Measurements from ENCODE around the gene ETFDH.
"Not testable (repeated sequence)": the region's sequence is repeated elsewhere in the genome, so short reads cannot be mapped to it uniquely, and the experiment has no call there.

Gene ETFDH

DNA sequence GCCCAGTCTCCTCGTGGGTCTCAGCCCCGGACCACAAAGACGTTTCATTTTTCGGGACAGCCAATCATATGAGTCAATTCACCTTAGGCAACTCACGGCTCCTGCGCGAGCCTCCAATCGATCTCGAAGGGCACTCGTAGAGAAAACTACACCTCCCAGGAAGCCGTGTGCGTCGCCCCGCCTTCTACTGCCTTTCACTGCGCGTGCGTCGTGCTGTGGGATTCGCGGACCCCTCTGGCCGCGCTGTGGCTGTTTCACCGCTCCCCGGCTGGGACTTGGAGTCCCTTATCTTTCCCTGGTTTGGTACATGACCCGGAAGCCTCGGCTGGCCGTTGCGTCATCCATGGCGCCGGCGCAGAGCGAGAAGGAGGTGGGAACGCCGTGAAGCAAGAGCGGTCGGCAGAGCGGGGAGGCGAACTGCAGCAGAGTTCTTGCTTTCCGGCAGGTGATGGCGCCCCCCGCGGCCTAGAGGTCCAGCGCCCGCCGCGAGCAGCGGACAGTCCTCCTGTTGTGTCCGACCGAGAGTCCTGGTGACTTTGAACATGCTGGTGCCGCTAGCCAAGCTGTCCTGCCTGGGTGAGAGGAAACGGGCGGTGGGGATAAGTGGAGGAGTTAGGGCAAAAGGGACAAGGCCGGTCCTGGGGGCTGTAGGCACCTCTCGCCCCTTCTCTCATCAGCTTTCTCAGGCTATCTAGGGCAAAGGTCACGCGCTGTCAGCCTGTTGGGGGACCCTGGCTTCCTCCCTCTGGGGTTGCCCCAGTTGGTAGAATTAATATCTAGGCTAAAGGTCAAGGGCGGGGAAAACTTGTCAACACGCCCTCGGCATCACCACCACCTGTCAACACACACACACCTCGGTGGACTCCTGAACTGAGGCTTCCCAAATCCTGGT, at the start of gene ETFDH:
Gene ETFDH (plus strand): TSS at position 382 of the 892 bp plus-strand sequence. CDS start 161 bp downstream, at position 543.
- peak; percentile 94 for DNase-seq

DNA sequence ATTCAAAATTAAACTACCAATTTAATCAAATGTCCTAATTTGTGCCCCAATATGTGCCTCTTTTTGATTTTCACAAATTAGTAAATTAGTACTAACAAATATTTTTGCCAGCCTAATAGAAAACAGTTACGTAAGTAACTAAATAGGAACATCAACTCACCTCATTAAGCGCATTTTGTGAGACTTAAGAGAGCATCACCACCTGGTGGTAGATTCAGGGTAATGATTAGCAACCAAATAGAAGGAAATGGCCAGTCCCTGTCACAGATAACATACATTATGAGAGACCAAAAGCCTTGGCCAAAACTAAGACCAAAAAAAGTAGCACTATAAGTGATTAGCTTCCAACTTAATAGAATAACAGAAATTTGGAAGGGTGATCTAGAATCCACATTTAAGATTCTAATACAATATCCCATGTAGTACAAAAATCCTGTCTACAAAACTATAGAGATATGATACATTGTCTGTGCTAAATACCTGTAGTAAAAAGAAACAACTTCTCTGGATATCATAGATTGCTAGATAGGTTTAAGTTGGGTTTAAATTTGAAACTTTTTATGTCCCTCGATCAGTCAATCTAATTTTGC, 47.1 kb upstream of the ETFDH start:
- DNase-seq, result peak; percentile 0

DNA sequence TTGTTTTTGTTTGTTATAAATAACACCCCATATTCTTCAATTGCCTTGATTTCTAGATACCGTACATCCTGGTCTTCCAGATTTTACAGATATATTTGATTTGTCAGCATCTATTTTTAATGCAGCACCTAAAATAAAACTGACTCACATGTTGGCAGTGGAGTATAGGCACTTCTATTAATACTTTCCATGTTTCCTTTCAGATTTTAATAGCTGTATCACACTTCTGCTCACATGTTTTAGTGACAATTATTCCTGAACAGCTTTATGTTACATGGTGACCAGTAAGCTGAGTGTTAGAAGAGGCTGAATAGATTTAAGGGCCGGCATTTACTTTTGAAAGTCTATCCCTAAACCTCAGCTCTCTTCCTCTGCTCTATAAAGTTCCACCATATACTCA, 46.6 kb upstream of the ETFDH start:
- DNase-seq, result no peak

DNA sequence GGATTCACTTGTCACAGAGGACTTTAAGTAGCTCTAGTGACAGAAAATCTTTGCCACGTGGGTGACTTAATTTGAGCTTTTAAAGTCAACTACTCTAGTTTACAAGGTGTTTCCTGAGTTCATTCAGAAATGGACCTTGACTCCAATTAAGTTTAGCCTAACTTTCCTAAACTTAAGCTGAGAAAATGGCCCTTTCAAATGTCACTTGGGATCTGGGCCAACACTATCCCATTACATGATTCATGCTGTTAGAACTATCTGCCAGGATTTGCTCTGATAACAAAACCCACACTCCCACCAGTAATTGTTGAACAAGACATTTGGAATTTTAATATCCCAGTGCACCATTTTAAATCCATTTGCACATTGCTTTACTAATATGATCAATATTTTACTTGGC, 41.2 kb upstream of the ETFDH start:
- no peak for DNase-seq

DNA sequence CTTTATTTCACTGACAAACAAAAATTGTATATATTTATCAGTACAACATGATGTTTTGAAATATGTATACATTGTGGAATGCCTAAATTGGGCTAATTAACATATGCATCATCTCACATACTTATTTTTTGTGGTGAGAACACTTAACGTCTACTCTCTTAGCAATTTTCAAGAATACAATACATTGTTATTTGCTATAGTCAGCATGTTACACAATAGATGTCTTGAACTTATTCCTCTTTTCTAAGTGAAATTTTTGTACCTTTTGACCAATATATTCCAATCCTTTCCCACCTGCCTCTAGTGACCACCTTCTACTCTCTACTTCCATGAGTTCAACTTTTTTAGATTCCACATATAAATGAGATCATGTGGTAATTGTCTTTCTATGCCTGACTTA, 35.5 kb upstream of the ETFDH start:
- DNase-seq, result no peak

DNA sequence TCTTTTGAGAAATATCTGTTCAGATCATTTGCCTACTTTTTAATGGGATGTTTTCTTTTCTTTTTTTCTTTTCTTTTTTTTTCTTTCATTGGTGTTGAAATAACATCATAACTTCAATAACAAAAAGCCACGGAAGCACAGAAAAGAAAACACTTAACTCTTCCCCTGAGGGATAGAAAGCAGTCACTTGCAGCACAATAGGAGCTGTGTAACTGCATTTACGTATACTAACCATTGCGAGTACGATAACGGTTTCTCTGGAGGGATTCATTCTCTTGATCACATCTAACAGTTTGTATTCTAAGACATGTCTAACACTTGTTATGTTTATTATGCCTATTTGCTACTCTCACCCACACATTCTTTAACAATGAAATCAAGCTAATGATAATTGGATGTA, 27.7 kb upstream of the ETFDH start:
- DNase-seq, result no peak

DNA sequence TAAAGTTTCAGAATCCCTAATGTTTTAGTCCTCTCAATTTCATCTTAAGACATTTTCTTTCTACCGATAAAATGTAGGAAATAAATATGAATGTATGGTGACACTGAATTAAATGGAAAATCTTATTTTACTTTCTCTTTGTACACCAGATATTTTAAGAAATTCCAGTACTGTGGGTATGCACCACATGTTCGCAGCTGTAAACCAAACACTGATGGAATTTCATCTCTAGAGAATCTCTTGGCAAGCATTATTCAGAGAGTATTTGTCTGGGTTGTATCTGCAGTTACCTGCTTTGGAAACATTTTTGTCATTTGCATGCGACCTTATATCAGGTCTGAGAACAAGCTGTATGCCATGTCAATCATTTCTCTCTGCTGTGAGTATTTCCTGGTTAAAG, 27.3 kb upstream of the ETFDH start:
- no peak for DNase-seq

DNA sequence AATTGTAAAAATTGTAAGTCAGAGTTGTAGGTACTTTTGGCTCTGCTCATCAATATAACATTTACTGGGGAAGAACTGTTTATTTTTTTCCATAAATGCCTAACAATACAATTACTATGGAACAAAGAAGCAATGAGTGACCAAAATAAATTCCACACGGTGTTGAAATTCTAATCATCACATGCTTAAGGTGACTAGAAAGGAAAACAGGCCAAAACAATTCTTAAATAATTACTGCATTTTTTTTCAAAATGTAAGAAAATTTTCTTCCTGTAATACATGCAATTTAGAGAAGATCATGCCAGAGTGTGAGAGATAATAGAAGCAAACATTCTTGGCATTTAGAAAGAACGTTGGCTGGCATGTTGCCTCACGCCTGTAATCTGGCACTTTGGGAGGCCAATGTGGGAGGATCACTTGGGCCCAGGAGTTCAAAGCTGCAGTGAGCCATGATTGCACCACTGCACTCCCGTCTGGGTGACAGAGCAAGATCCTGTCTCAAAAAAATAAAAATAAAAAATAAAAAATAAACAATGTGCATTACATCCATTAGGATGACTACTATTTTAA, 22.9 kb upstream of the ETFDH start:
- no peak for DNase-seq

DNA sequence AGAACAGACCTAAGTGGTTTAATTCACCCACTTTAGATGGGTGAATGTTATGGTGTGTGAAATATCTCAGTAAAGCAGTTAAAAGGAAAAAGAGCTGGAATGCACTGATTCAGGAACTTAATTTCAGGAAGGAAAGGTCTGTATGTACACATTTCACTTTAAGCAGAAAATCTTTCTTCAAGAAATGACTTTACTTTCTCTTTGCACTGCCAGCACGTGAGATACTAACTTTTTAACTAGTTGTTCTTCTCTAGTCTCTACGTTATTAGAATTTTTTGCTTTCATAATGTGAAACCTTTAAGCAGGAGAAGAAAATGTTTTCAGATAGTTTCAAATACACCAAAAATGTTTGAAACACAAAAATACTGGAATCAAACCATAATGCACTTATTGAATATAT, 19.2 kb upstream of the ETFDH start:
- DNase-seq, result no peak

DNA sequence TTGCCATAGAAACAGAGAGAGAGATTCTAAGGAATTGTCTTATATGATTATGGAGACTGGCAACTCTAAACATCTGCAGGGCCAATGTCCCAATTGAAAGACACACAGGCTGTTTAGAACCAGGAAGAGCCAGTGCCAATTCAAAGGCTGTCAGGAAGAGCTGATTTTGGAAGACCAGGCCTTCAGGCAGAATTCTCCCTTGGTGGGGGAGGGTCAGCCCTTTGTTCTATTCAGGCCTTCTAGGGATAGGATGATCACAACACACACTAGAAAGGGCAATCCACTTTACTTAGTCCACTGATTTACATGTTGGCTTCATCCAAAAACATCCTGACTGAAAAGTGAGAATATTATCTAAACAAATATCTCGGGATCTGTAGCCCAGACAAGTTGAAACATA, 15.7 kb upstream of the ETFDH start:
- no peak for DNase-seq

DNA sequence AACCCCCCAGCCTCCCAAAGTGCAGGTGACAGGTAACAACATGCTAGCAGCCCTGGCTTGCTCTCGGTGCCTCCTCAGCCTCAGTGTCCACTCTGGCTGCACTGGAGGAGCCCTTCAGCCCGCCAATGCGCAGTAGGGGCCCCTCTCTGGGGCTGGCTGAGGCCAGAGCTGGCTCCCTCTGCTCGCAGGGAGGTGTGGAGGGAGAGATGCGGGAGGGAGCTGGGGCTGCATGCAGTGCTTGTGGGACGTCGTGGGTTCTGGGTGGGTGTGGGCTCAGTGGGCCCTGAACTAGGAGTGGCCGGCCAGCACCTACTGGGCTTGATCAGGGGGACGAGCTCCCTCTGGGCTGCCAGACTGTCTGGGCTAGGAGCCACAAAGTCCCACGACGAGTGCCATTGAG, 14.8 kb upstream of the ETFDH start:
- DNase-seq, result no peak

DNA sequence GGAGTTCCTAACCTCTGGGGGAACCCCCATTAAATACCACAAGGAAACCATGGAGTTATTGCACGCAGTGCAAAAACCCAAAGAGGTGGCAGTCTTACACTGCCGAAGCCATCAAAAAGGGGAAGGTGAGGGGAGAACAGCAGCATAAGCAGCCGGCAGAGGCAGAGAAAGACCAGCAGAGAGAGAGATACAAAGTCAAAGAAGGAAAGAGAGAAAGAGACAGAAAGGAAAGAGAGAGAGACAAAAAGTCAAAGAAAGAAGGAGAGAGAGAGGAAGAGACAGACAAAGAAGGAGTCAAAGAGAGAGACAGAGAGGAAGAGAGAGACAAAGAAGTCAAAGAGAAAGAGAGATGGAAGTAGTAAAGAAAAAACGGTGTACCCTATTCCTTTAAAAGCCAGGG, 8.8 kb upstream of the ETFDH start:
- not testable (repeated sequence) for DNase-seq

DNA sequence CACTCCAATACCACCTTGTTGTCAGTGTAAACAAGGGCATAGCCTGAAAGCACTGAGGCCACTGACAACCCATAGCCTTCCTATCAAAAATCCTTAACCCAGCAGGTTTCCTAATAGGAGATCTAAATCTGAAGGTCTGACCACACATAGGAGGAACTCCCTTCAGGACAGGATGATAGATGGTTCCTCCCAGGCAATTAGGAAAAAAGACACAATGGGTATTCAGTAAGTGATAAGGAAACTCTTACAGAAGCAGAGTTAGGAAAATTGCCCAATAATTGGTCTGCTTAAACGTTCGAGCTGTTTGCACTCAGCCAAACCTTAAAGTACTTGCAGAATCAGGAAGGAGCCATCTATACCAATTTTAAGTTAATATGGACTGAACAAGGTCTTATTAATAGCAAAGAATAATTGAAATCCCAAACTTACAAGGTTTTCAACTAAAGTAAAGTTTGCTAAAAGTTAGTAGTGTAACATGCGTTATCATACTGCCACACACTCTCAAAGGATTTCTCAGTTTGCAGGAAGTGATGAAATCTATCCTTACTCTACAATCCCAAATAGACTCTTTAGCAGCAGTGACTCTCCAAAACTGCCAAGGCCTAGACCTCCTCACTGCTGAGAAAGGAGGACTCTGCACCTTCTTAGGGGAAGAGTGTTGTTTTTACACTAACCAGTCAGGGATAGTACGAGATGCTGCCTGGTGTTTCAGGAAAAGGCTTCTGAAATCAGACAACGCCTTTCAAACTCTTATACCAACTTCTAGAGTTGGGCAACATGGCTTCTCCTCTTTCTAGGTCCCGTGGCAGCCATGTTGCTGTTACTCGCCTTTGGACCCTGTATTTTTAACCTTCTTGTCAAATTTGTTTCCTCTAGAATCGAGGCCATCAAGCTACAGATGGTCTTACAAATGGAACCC, 8.1 kb upstream of the ETFDH start:
- not testable (repeated sequence) for DNase-seq

DNA sequence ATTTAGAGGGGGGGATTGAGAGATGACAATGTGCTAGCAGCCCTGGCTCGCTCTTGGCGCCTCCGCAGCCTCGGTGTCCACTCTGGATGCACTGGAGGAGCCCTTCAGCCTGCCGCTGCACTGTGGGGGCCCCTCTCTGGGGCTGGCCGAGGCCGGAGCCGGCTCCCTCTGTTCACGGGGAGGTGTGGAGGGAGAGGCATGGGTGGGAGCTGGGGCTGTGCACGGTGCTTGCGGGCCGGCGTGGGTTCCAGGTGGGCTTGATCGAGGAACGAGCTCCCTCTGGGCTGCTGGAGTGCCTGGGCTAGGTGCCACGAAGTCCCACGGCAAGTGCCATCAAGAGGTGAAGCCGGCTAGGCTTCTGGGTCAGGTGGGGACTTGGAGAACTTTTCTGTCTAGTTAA, 7.3 kb upstream of the ETFDH start:
- no peak for DNase-seq

DNA sequence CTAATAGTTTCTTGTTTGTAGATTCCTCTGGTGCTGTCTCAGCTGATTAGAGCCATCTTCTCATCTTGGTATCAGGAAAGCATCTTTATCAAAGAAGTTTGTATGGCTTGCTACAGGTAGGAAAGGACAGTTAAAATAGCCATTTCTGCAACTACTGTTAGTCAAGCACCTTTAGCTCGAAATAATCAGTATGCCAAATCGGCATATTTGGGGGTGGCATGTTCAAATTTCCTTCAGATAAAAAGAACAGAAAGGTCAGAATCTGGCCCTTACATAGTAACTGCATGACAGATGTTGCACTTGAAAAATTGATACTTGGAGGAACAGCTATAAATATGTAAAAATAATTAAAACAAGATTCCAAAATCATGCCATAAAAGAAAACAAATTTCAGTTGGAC, 5.2 kb upstream of the ETFDH start:
- DNase-seq, result no peak

DNA sequence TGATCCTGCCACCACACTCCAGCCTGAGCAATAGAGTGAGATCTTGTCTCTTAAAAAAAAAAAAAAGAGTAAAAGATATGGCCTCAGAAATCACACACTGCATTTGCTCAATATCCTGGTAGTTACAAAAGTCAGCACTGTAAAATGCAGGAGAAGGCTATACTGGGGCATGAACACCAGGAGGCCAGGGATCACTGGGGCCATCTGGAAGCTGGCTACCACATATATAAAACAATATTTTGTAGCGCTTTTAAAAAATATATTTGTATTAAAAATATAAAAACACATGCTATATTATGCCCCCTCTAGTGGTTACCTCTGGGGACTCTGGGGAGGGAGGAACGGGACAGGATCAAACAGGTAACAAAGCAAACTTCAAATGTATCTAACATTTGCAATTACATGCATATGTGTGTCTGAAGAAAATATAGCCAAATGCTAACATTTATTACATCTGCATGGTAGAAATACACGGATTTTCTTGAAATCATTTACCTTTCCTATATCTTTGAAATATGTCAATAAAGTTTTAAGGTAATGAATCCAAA, 4.4 kb upstream of the ETFDH start:
- no peak for DNase-seq

DNA sequence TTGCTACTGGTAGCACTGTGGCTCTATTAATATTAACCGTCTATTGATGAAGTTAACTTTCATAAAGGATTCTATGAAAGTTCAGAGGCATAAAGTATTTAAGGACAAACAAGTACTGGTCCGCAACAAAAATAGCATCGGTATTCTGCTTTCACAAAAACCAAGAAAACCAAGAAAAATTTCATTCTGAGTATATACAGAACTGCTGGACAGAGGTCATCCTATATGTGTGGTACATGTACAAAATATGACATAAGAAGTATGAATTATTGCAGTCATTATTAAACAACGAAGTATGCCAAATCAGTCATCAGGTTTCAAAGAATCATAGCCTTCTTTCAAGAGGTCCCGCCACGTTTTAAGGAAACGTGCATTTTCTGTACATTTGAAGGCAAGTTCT, 2.8 kb upstream of the ETFDH start:
- DNase-seq, result no peak

DNA sequence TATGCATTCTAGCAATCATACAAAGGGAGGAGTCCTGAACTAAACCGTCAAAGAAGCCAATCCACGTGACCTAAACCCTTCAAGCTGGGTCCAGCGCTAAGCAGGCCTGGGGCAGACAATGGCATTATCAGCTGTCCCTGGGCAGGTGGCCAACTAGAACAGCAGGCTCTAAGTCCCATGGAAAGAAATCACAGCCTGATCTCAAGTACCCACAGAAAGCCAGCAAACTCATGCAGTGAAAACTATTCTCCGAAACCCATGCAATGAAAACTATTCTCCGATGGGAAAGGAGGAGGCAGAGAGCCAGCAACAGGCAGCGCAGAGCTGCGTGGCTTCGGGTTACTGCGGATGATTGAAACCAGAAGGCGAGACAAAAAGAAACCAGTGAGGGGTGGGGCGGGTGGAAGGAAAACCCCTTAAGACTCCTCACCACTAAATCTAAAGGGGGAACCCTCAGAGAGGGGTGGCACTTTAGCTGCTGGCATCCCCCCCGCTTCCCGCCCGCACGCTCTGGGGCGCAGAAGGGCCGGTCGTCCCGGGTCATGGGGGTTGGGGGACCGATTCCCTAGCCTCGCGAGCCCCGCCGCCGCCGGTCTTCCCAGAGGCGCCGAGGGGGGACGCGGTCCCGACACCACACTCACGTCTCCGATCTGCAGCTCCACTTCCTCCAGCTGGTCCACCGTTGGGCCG, 976 bp upstream of the ETFDH start:
- no peak for DNase-seq

DNA sequence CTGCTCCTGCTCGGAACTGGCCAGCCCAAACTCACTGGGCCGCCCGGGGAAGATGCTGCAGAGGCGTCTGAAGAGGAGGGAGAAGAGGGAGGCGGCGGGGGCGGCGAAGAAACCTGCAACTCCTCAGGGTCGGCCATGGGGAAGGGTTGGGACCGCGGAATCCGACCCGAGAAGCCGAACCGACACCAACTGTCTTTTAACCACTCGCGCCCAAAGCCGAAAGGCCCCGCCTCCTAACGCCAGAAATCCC, 506 bp upstream of the ETFDH start, which contains the start of gene C4orf46:
Gene C4orf46 (minus strand): TSS at position 223 of the 250 bp plus-strand sequence. CDS start 86 bp downstream, at position 137.
- DNase-seq, result no peak

DNA sequence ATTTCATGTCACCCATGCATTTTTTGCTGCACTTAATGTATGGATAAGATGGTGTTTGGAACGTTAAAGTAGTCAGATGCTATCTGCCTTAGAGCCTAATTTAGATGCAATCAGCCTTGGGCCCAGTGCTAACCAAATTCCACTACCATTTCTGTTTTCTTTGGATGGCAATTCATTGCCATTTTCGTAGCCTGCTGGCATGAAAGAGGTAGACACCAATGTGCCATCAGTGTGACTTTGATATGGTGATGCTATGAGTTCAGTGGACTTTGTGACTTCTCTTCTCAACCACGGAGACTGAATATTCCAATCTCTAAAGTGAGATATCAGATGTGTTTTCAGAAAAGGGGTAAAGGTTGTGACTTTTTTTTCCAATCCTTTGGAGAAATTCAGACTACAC, 1.5 kb downstream of the ETFDH start:
- no peak for DNase-seq

DNA sequence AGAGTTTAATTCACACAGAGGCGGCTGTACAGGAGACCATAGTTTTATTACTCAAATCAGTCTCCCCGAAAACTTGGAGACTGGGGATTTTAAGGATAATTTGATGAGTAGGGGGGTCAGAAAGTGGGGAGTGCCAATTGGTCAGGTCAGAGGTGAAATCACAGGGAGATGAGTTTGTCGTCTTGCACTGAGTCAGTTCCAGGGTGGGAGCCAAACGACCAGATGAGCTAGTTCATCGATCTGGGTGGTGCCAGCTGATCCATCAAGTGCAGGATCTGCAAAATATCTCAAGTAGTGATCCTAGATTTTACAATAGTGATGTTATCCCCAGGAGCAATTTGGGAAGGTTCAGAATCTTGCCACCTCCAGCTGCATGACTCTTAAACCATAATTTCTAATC, 4.0 kb downstream of the ETFDH start:
- no peak for DNase-seq

DNA sequence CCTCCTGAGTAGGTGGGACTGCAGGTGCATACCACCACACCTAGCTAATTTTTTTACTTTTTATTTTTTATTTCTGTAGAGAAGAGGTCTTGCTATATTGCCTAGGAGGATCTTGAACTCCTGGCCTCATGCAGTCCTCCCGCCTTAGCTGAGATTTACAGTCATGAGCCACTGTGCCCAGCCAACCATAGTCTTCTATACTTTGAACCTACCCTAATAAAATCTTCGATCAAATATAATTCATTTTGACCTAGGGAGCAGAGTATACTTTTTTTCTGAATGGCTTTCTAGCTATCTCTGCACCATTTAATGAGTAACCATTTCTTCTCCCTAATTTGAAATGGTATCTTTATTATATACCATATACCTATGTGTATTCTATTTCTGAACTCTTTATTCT, 6.7 kb downstream of the ETFDH start:
- DNase-seq, result no peak

Data from KG1 (cell line).